NOMO-1 treated with DMSO at 0.1 percent for 48 hours (cell line): Measurements from ENCODE around the gene PRR13.
"Not testable (repeated sequence)": the region's sequence is repeated elsewhere in the genome, so short reads cannot be mapped to it uniquely, and the experiment has no call there.

Experiments used
- DNase-seq: peaks from one replicate; lab custom pipeline; 2025; ENCODE audit not compliant: unreplicated experiment; lab: John Stamatoyannopoulos, UW

The PRR13 gene

DNA sequence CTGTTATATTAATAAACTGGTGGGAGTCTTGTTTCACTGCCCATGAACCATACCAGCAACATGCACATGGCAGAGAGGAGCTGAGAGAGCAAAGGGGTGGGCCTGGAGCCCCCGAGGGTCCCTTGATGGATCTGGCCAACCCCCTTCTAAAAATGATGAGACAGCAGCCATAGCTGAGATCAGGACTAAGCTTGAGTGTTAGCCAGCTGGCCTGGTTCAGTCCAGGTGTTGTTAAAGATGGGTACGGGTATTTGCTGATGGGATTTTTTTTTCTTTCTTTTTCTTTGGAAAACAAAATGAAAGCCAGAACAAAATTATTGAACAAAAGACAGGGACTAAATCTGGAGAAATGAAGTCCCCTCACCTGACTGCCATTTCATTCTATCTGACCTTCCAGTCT is 26.3 kb downstream of the PRR13 start:
- no peak for DNase-seq

DNA sequence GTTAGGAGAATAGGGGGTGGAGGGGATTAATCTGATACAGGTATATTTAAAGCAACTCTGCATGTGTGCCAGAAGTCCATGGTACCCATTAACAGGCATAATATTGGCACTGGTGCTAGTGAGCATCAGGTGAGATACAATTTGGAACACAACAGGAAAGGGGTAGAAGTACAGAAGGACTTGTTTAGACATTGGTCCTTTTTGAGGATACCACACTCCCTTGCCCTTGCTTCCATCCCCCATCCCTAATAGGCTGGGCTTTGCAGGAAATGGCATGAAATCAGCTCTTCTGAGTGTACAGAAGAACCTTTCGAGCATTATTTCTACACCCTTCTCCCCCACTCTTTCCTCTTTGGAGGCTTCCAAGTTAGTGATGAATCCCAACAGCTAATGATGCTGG is 26.7 kb downstream of the PRR13 start:
- DNase-seq, result no peak

DNA sequence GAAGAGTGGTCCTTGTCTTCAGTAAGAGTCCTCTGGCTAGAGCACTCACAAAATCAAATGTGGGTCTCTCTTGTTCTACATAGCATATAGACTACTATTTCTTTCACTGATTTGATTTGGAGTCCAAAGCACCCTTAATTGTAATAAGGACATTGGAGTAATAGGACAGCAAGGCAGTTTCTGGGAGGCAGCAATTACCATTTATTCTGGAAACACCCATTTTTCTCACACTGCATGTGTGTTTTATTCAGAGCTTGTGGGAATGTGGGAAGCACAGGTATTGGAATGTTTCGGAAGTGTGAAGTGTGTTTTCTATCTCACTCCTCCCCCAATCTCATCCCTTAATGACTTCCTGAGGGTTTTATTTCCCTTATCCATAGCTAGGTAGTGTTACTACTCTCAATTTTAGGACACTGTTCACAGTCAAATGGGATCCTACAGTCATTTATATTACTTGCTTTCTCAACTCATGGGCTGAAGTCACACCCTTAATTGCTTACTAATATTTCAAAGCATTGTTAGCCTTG is 30.6 kb downstream of the PRR13 start:
- DNase-seq, result no peak

DNA sequence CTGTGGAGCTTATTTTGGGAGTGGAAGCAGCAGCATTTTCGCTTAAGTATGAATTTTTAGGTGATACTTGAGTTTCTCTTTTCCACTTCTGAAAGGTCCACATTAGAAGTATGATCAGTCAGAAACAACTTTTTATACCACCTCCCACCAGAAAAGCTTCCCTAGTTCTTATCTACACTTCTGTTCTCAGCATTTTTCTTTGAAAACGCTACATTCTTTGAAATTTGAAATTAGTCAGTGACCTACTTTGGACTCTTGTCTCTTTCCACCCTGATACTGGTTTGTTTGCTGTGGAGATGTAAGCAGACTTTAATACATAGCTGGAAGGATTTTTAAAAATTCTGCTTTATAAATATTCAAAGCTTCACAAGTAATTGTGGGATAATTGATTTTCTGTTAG is 32.5 kb downstream of the PRR13 start:
- no peak for DNase-seq

DNA sequence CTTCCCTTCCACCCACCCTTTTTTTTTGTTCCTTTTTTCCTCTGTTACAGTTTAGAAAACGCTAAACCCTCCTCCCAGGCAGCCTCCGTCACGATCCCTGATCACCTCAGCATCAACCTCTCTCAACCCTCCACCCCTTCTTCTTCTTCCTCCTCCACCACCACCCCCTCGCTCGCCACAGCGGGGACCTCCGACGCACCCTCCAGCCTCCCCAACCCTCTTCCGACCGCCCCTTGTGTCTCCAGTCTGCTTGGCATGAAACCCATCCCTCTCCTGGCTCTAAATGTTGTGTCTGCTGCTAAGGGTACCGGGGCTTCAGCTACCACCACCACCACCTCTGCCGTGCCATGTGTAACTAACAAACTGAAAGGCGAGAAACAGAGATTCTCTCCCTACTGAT is 33.3 kb downstream of the PRR13 start:
- DNase-seq, result no peak

DNA sequence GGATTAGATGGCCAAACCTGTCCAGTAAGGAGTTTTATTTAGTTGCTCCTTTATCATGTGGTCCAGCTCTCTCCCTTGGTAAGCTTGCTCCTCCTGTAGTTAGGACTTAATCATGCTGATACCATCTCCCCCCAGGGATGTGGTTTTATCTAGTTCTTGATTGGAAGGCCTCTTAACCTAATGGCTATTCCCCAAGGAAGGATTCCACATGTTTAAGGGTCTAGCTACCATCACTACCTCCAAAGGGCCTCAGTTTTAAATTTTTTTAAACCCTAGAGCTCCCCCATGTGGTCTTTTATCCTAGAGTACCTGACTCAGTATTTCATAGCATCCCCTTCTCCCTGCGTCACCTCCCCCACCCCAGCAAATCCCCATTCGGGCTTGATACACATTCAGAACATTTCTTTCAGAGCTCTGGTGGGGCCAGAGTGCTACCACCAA is 35.3 kb downstream of the PRR13 start:
- no peak for DNase-seq

DNA sequence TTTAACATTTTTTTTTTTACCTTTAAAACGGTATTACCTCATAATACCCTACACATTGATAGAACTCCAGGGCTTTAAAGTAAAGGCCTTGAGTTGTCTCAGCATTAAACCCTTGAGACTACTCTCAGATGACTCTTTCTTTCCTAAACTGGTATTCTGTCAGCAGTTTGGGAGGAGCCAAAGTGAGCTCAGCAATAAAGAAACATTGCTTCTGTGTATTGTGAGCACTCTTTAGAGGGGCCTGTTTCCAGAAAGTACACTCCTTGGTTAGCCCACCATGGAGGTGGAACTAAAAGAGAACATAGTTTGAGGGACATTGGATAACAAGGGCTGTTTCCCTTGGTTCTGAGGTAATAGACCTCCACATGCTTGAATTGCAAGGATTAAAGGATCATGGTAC is 37.3 kb downstream of the PRR13 start:
- DNase-seq, result no peak

DNA sequence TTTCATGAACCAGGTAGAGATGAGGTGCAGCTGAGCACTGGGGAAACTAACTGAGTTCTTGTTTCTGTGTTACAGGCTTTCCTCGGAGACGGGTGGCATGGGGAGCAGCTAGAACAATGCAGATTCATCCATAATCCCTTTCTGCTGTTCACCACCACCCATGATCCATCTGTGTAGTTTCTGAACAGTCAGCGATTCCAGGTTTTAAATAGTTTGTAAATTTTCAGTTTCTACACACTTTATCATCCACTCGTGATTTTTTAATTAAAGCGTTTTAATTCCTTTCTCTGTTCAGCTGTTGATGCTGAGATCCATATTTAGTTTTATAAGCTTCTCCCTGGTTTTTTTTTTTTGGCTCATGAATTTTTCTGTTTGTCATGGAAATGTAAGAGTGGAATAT is 37.8 kb downstream of the PRR13 start:
- no peak for DNase-seq

DNA sequence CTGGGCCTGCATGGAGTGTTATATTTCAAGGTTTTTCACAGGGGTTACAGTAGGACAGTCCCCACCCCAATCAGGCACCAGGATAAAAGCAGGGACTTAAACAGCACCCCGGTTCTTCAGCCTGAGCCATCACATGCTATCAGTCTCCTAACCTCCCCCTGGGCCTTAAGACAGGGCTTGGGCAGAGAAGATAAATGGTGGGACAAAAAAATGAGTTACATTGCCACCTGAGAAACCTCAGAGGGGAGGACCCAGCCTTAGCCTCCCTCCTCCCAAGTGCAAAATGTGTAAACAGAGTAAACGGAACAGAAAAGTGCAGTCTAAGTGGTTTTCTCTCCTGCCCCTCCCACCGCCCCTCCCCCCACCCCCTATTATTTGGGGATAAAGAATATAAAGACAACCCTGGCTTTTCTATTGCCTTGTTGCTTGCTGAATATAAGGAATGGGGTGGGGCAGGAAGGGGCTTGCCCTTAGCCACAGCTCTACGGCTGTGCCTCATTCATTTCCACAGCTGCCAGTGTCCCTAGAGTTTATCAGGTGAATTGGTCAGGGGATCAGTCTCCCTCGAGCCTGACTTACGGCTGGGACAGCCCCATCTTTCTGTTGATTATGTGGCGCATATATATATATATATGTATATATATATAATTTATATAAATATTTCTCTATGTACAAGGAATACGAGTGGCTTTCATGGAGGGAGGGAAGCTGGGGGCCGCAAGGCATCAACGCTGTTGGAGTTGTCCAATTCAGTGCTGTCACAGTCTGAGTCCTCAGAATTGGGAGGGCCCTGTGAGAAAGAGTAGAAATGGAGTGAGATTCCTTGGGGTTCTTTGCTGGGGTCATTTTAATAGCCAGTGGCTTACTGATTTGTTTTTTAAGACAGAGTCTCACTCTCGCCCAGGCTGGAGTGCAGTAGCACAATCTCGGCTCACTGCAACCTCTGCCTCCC is 39.2 kb downstream of the PRR13 start:
- no peak for DNase-seq

DNA sequence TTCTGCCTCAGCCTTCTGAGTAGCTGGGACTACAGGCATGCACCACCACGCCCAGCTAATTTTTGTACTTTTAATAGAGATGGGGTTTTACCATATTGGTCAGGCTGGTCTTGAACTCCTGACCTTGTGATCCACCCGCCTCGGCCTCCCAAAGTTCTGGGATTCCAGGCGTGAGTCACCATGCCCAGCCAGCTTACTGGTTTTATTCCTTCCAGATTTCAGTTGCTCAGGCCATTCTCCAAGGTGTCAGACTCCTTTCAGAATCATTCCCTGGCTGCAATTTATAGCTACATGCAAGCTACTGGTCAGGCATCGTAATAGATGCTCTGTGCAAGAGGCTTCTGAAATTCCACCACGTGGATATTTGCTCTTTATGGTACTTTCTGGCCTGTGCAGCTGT is 39.9 kb downstream of the PRR13 start:
- not testable (repeated sequence) for DNase-seq

DNA sequence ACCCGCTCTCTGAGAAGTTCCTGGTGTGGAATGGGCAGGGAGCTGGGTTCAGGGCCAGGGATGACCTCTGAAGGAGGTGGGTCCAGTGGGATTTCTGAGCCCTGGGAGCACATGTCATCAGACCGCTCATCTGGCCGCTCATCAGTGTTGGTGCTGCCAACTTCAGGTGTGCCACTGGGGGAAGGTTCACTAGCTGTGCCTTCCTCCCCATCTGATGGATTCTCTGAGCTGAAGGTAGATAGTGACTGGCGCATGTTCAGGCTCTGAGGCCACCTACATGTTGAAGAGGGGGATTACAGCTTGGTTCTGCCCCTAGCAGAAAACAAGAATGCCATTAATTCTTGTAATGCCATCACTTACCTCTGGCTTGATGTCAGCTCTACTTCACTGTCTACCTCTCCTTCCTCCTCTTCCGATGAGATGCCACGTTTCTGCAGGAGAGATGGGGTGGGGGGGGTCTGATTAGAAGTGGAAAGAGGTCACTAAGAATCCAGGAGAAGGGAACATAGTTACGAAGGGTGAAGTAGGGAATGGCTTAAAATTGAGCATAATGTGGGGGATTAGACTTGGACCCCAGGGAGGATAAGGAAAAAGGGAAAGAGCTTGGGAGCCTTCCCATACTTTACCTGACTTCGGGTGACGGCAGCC is 40.5 kb downstream of the PRR13 start:
- DNase-seq, result no peak

DNA sequence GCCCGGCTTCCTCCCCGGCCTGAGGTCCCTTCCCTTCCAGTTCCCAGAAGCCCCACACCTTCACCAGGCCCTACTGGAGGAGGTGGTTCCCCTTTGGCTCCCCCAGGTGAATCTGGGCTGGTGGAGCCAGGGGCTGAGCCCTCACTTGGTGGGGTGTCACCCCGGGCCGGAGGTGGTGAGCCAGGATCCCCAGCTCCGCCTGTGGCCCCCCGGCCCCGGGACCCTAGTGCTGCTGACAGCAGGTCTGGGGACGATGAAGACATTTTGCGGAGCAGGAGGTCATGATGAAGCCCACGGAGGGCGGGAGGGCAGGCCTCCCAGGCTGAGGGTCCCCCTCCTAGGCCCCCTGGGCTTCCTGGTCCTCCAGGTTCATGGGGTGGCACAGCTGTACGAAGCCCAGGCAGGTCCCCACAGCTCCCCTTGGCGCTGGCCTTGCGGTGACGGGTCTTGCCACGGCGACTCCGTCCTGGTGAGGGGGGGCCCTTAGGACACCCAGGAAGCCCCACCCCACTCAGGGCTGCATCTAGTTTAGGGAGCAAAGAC is 41.2 kb downstream of the PRR13 start:
- no peak for DNase-seq

DNA sequence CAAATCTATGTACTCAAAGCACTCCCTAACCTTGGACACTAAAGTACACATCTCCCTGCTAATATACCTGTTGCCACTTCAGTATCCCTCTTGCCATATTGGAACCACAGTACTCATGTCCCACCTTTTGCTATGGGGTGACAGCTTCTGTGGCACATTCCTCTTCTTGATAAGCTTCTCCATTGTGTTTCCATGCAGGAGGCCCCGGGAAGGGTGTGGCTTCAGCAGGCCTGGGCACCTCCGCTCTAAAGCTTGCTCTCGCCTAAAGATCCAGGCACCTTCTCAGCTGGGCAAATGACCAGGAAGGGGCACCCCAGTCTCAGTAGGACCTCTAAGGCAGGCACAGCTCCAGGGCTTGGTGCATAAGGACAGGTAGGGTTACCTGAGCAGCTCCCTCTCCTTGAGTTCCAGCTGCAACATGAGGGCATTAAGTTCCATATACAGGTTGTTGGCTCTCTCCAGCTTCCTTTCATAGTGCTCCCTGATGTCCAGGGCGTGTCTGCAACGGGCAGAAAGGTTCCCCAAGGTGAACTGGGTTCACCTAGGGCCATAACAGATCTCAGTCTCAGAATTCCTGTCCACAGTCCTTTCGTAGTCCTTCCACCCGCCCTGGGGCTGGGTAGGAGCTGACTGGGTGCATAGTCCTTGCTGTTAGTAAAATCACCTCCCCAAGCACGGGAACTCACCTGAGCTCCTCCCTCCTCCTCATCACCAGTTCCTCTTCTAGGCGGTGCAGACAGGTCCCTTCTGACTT is 41.9 kb downstream of the PRR13 start:
- DNase-seq, result no peak

DNA sequence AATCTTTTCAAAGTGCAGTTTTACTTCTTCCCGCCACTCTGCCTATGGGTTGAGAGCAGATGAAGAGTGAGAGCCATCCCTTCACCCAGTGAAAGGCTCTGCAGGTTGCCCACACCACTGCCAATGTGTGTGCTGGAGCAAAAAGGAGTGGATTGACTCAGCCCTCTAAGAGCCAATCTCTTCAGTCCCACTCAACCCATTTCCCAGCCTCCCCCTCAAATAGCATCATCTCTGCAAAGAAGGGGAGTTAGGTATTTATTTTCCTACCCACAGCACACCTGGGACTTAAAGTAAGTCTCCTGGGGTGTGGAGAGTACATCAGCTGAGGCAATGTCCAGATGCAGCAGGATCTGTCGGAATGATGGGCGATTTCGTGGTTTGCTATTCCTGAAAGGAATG is 42.4 kb downstream of the PRR13 start:
- no peak for DNase-seq

DNA sequence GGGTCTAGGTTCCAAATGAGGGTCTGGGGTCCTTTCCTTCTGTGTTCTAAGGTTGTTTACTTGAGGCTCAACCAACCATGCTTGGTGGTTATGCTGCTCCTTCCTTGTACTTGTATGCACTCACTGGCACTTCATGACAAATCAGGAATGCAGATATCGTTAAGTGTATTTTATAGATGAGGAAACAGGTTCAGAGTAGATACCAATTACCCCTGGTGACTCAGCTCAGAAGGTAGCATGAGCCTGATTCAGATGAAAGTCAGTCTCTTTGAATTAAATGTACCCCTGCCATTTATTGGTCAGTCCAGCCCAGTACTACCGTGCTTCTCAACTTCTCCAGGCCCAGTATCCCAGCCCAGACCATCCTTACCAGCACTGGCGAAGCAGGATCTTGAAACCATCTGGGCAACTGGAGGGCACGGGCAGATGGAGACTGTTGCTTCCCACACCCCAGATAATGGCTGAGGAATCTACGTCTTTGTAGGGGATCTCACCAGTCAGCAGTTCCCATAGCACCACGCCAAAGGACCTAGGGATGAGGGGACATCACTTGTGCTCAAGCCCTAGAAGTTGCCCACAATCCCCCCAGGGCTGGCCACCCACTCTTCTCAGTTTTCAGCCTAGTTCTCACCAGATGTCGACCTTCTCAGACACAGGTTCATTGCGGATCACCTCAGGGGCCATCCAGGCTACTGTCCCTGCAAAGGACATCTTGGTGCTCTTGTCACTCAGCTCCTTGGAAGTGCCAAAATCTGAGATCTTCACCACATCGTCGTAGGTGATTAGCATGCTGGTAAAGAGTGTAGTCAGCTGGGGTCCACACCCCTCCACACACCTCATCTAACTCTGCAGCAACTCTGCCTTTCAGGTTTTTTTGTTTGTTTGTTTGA is 43.4 kb downstream of the PRR13 start:
- no peak for DNase-seq

DNA sequence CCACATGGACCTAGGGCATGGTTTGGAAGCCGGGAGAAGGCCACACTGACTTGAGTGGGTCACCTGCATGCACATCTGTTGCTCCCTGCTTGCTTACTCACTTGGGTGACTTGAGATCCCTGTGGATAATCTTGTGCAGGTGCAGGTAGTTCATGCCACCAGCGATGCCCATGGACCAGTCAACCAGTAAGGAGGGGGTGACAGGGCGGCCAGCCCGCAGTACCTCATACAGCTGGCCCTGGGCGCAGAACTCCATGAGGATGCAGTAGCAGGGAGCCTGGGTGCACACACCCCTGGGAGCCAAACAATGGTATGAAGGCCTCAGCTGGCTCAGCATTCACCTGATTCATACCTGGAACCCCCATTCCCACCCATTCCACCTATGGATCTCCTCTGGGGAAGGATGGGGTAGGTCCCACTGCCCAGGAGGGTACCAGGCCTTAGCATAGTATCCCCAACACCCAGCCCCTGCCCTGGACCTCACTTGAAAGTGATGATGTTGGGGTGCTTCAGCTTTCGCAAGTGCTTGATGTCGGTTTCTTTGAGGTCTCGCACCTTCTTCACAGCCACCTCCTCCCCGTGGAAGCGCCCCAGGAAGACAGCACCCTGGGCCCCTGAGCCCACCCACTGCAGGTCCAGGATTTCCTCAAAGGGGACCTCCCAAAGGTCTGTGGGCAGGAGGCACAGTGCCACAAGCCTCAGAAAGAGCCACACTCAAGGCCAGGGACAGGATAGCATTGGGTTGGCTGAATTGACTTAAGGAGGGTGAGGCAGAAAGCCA is 44.6 kb downstream of the PRR13 start:
- DNase-seq, result no peak

DNA sequence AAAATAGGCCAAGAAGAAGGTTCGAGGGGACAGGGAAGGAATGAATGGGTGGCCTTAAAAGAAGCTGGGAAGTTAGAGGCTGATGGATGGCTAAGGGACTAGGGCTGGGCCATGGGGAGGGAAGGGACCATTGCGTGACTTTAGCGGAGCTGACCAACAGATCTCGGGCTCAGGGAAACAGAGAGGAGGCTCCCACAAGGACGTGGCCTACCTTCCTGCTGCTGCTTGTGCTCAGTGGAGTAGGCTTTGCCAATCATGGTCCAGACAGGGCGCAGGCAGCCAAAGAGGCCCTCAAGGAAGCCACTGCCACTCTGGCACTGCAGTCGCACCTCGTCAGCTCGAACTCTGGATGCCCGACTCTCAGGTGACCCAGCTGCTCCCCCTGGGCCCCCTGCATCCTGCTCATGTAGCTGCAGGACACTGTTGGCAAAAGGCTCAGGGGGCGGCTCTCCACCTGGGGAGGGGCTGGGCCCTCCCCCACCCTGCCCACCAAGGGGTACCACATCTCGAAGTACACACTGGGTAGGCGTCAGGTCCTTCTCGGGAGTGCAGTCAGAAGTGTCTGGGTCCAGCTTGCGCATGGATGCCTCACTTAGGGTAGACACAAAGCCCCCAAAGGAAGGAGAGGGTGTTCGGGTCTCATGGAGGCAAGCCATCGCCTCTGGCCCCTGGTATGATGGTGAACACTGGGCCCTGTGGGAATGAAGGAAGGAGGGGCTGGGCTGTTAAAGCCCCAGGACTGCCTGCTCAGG is 45.4 kb downstream of the PRR13 start:
- no peak for DNase-seq

DNA sequence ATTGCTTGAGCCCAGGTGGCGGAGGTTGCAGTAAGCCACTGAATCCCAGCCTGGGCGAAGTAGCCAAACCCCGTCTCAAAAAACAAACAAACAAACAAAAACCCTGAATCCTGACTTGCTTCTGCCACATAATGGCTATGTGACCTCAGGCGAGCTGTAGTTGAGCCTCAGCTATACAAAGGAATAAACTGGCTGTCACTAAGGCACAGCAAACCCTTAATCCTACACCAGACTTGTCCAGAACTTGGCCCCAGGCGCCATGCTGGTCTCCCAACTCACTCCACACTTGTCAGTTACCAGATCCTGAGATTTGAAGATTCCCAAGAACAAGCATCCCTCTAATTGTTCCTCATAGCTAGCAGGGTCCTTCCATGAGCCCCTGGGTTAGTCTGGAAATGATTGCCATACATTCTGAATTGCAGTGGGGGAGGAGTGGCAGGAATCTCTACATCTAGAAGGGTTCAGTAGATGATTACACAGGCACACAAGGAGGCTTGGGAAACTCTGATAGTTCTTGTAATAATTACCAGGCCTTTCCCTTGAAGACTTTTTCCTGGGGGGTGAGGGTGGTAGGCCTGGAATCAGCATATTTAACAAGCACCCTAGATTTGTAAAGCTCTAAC is 47.8 kb downstream of the PRR13 start:
- DNase-seq, result no peak
